Germinal center (tissue), 1 donor: Measurements from ENCODE around the gene ZNF396.

Source experiments
- DNase-seq: peaks from one replicate; pipeline ENCODE4 v3.0.0; 2012; ENCODE audit warnings: mixed read lengths, low spot score

Gene ZNF396

GRCh38 chr18:35376742-35377695 lies at the start of gene ZNF396:
Gene ZNF396 (minus strand): TSS chr18:35377337. CDS start chr18:35374292, 3,045 bp downstream.
- DNase-seq: peak; percentile 75

DNA sequence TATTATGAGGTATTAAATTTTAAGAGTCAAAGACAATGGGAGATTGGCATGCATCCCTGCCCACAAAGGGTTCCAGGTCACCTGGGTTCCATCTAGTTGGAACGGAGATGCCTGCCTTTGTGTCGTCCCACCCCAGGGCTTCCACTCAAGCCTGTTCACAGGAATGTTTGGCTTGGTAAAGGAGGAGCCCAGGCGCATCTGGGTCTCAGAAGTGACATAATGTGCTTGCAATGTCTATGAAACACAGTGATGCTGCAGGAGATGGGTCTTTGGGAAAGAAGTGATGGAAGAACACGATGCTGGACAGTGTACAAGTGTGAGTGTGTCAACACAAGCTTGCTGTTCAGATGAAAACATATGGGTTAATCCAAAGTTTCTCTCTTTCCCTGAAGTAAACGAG lies 49.6 kb upstream of the ZNF396 start:
- DNase-seq: no peak

DNA sequence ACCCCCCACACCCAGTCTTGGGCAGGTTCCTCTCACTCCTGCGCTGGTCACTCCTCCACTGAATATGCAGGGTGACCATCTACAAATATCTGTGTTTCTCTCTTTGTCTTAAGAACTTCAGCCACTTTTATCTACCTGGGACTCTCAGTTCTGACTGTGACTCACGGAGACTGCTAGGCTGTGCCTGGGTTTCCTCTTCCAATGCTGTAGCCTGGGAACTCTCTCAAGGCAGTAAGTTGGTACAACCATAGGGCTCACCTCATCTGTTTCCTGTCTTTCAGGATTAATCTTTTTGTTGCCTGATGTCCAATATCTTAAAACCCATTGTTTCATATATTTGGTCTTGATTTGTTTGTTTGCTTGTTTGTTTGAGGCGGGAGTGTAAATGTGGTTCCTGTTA lies 47.2 kb upstream of the ZNF396 start:
- no peak for DNase-seq

DNA sequence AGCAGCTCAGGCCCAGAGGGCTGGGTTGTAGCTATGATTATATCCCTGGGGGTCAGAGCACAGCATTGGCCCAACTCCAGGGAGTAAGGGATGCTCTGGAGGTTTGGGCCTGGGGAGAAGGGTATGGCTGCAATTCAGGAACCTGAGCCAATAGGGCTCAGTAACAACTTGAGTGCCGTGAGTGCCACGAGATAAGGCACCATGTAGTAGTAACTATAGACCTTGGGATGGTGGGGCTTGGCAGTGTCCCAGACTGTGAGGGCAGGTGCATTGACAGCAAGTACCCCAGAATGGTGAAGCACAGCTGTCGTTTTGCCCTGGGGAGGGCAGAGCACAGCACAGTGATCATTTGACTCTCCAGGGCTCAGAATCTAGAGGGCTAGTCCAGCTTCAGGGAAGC lies 45.1 kb upstream of the ZNF396 start:
- no peak for DNase-seq

DNA sequence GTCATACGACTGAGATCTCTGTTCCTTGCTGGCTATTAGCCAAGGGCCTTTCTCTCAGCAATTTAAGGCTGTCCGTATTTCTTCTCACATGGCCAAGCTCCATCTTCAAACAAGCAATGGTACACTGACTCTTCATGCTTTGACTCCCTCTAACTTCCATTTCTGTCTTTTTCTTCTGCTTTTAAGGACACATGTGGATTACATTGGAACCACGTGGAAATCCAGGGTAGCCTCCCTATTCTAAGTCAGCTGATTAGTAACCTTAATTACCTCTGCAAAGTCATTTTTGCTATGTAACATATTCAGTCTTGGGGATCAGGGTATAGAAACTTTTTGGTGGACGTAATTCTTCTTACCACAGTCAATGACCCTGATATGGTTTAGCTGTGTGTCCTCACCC lies 41.5 kb upstream of the ZNF396 start:
- DNase-seq: no peak

GRCh38 chr18:35417223-35417622 lies 40.1 kb upstream of the ZNF396 start:
- DNase-seq: no peak

DNA sequence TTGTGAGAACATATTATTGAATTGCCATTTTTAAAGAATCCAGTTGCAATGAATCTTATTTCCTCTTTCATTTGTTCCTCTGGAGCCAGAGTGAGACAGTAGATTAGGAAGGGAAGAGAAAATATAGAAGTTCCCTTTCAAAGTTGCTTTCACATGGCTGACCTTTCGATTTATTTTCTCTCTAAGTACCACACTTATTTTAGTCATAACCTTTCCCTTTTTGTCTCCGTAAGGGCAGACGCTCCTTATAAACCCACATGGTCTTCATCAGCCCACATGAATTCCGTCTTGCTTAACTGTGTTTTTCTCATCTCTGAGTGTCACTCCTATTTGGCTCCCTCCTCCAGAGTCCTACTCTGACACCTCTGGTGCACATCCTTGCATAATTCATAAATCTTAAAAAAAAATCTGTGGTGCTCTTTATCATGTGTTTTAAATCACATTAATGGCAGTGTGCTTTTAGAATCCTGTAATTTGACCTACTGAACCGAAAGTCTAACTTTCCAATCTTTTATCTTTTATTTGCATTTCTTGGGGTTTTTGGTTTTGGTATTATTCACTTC lies 38.5 kb upstream of the ZNF396 start:
- DNase-seq: no peak

- no peak for DNase-seq
These were observed 36.0 kb upstream of the ZNF396 start for GRCh38 chr18:35413163-35413511.

GRCh38 chr18:35411625-35412351 lies 34.7 kb upstream of the ZNF396 start:
- DNase-seq: no peak

- DNase-seq: peak; percentile 70
These were observed 33.4 kb upstream of the ZNF396 start for GRCh38 chr18:35410561-35410960.

- DNase-seq: no peak
These were observed 32.8 kb upstream of the ZNF396 start for GRCh38 chr18:35409911-35410310.

- no peak for DNase-seq
These were observed 31.7 kb upstream of the ZNF396 start for GRCh38 chr18:35408843-35409261.

DNA sequence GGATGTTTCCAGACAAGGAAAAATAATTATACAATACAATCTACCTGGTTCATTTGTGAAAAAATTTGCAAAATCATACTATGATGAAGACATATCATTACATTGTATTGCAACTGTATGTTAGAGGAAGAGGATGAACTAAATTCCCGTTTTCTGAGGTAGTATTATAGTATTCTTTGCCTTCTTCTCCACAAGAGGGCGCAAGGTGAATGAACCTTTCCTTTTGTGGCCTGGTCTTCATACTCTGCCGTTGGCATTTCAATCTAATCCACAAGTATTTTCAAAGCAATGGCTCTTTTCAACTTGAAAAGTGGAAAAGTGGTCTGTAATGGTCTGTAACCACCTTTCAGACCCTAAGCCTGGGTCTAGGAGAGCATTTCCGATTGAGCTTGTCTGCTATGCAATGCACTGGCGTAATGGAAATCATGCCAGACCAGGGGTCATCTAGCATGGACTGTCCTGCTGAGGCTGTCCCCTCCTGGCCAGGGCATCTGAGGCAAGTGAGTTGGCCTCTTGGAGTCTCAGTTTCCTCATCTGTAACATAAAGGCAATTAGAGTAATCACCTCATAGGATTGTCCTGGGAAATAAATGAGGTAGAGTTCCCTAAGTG lies 30.8 kb upstream of the ZNF396 start:
- peak; percentile 65 for DNase-seq

DNA sequence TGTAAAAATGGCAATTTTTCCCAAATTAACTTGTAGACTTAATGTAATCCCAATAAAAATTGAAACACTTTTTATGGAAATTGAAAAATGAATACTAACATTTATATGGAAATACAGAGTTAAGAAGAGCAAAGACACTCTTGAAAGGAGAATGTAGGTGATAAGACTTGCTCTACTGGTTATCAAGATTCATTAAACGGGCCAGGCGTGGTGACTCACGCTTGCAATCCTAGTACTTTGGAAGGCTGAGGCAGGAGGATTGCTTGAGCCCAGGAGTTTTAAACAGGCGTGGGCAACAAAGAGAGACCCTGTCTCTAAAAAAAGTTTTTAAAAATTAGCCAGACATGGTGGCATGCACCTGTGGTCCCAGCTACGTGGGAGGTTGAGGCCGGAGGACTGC lies 29.5 kb upstream of the ZNF396 start:
- no peak for DNase-seq

DNA sequence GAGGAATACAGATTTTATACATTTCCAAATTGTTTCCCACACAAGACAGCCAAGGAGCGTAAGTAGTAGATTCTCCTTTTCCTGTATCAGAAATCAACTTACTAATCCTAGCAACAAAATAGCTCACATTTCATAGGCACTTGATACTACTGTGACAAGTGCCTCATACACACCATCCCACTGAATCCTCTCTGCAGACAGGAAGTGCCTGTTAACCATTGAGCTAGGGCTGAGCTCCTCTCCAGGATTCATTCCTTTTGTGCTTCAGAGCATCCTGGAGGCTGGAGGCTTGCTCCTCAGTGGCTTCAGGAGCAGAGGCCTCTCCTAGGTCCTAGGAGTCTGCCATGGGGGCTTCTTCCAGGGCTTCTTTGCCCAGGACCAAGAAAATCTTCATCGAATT lies 20.8 kb upstream of the ZNF396 start:
- no peak for DNase-seq

DNA sequence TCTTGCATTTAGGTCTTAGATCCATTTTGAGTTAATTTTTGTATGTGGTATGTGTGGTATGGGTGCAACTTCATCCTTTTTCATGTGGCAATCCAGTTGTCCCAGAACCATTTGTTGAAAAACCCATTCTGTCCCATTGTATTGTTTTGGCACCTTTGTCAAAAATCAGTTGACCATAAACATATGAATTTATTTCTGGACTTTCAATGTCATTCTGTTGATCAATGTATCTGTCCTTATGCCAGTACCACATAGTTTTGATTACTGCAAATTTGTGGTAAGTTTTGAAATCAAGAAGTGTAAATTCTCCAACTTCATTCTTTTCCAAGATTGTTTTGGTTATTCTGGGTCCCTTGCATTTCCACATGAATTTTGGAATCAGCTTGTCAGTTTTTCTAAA lies 16.6 kb upstream of the ZNF396 start:
- no peak for DNase-seq

GRCh38 chr18:35392375-35392774 lies 15.2 kb upstream of the ZNF396 start:
- no peak for DNase-seq

GRCh38 chr18:35390951-35391700 lies 14.0 kb upstream of the ZNF396 start:
- no peak for DNase-seq

- DNase-seq: no peak
These were observed 12.0 kb upstream of the ZNF396 start for GRCh38 chr18:35389095-35389618.

GRCh38 chr18:35387152-35387571 lies 10.0 kb upstream of the ZNF396 start:
- no peak for DNase-seq

- peak; percentile 78 for DNase-seq
These were observed 9.5 kb upstream of the ZNF396 start for GRCh38 chr18:35386600-35387100.
